MM.1S (cell line): Measurements from ENCODE around the gene EFNA4.

Experiments used
- EZH2 ChIP-seq: fragments of 300-600 bp; sonication (generic); optimal IDR thresholded peaks from 2 replicates; pipeline ENCODE3; 2017; ENCODE audit warnings: low read depth, mild to moderate bottlenecking, antibody characterized with exemption, low read length, mixed read lengths
- EZH2phosphoT487 ChIP-seq: fragments of 300-600 bp; sonication (generic); IDR thresholded peaks from 2 replicates; pipeline ENCODE4 v1.6.1; 2018; ENCODE audit warnings: antibody characterized with exemption, low read length
- TF ChIP-seq, protein P1 (sequence below): fragments of 300-600 bp; sonication (generic); IDR thresholded peaks from 2 replicates; pipeline ENCODE4 v1.5.1; 2016; ENCODE audit warnings: antibody characterized with exemption, low read length, mixed read lengths

DNA sequence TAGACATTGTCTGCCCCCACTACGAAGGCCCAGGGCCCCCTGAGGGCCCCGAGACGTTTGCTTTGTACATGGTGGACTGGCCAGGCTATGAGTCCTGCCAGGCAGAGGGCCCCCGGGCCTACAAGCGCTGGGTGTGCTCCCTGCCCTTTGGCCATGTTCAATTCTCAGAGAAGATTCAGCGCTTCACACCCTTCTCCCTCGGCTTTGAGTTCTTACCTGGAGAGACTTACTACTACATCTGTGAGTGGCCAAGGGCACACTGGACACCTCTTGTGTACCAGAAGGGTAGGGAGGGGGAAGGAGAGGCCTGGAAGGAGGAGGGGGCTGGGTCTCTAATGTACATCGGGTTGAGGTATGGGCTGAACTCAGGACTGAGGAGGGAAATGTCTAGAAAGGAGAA, 3.2 kb downstream of the EFNA4 start:
- TF ChIP-seq, protein P1, sequence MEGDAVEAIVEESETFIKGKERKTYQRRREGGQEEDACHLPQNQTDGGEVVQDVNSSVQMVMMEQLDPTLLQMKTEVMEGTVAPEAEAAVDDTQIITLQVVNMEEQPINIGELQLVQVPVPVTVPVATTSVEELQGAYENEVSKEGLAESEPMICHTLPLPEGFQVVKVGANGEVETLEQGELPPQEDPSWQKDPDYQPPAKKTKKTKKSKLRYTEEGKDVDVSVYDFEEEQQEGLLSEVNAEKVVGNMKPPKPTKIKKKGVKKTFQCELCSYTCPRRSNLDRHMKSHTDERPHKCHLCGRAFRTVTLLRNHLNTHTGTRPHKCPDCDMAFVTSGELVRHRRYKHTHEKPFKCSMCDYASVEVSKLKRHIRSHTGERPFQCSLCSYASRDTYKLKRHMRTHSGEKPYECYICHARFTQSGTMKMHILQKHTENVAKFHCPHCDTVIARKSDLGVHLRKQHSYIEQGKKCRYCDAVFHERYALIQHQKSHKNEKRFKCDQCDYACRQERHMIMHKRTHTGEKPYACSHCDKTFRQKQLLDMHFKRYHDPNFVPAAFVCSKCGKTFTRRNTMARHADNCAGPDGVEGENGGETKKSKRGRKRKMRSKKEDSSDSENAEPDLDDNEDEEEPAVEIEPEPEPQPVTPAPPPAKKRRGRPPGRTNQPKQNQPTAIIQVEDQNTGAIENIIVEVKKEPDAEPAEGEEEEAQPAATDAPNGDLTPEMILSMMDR, result no peak
- TF ChIP-seq EZH2 (no peak), EZH2phosphoT487 (no peak)
